AG04449 (cell line): ENCODE data around the gene PRSS2.

Source experiments
- CTCF ChIA-PET: fragments of 350-600 bp; formaldehyde crosslinking; extraction: SDS; loops from one replicate; lab custom pipeline; 2021; ENCODE audit warnings: antibody characterized with exemption; lab: Yijun Ruan, JAX
- POLR2A ChIA-PET: fragments of 400-600, 350-600 bp; formaldehyde crosslinking; extraction: SDS; loops from one replicate; lab custom pipeline; 2020; ENCODE audit warnings: antibody characterized with exemption, inconsistent platforms; lab: Yijun Ruan, JAX
- DNase-seq: peaks from one replicate; pipeline ENCODE4 v3.0.0-alpha.2; 2010; ENCODE audit warnings: low read depth, low spot score
- H3K4me3 ChIP-seq: 2 replicates; pipeline ENCODE4 v1.5.1; 2011; ENCODE audit warnings: low read depth, mild to moderate bottlenecking, control low read depth, low read length
- TF ChIP-seq, protein P1 (sequence below): IDR thresholded peaks from one replicate; pipeline ENCODE4 v1.5.1; 2011; ENCODE audit warnings: mild to moderate bottlenecking, moderate library complexity, low read length, control low read depth, inconsistent platforms; ENCODE audit not compliant: insufficient read depth; ENCODE audit errors: missing control alignments

PRSS2 gene

DNA sequence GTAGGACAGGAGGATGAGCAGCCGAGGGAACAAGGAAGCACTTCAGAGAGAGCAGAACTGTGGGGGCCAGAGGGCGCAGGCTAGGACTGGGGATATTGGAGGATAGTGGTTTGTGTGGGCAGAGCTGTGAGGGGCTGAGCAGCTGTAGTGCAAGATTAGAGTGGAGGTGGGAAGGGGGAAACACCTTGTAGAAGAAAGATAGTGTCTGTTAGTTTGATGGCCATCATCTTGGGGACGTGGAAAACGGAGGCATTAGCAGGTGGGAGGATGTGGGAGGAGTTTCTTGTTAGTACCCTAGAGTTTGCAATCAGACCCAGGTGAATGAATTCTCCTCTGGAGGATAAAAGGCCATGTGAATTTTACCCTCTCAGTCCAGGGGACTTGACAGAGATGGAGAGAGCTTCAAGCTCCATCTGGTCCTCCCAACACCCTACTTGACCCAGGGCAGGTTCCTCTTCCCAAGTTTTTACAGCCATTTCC, 34.0 kb downstream of the PRSS2 start:
- no peak overlapping the region for H3K4me3 ChIP-seq
- TF ChIP-seq, protein P1, sequence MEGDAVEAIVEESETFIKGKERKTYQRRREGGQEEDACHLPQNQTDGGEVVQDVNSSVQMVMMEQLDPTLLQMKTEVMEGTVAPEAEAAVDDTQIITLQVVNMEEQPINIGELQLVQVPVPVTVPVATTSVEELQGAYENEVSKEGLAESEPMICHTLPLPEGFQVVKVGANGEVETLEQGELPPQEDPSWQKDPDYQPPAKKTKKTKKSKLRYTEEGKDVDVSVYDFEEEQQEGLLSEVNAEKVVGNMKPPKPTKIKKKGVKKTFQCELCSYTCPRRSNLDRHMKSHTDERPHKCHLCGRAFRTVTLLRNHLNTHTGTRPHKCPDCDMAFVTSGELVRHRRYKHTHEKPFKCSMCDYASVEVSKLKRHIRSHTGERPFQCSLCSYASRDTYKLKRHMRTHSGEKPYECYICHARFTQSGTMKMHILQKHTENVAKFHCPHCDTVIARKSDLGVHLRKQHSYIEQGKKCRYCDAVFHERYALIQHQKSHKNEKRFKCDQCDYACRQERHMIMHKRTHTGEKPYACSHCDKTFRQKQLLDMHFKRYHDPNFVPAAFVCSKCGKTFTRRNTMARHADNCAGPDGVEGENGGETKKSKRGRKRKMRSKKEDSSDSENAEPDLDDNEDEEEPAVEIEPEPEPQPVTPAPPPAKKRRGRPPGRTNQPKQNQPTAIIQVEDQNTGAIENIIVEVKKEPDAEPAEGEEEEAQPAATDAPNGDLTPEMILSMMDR, result no peak
- POLR2A ChIA-PET, result no interaction called here
- CTCF ChIA-PET, result interaction anchor here (1.8 kb wide), 1 partner anchor 201 kb away, joined by 4 read pairs; no protein-coding TSS in a partner anchor
- DNase-seq, result no peak

- POLR2A ChIA-PET, result no interaction called here
- no peak overlapping the region for H3K4me3 ChIP-seq
- TF ChIP-seq, protein P1, result no peak
- CTCF ChIA-PET, result interaction anchor here (1.0 to 1.8 kb wide), 3 partner anchors 8 to 383 kb away, joined by 3 to 5 read pairs (median 4); no protein-coding TSS in a partner anchor
- no peak for DNase-seq
These were observed 34.7 kb downstream of the PRSS2 start for GRCh38 chr7:142805350-142806021.

DNA sequence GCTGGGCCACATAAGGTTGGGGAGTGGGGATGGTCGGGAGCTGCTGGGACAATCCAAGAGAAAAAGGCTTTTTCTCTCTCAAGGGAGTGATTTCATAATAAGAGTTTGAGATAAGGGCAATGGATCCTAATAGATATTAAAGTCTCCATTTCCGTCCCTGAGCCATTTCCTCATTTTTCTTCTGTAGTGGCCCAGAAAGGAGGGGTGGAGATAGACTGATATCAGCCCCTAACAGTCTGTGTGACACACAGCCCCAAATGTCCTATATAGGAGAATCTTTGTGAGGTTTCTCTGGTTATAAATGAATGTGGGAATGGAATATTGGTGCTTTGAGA, 35.2 kb downstream of the PRSS2 start:
- ChIA-PET CTCF (interaction anchor here (1.0 to 2.1 kb wide), 3 partner anchors 9 to 383 kb away, joined by 3 to 6 read pairs (median 5); no protein-coding TSS in a partner anchor), POLR2A (no interaction called here)
- TF ChIP-seq, protein P1, result no peak
- no peak for DNase-seq
- no peak overlapping the region for H3K4me3 ChIP-seq

DNA sequence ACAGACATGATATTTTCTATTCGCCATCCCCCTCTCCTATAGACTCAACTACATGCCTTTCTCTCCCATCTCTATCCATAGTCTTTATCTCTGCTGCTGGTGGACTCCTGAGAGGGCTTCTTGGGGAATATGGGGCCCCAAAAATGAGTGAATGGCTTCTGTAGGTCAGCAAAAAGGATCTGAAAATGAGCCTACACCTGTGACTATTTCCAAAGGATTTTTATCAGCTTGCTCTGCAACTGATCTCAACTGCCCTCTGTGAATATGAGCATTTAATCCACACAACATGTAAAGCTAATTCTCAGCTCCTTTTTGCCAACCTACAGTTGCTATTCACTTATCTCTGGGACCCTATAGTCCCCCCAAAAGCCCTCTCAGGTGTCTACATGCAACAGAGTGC, 36.2 kb downstream of the PRSS2 start:
- ChIA-PET POLR2A (no interaction called here), CTCF (interaction anchor here (1.1 to 7.8 kb wide), 5 partner anchors 9 to 272 kb away, joined by 3 to 90 read pairs (median 6); no protein-coding TSS in a partner anchor)
- no peak for DNase-seq
- TF ChIP-seq, protein P1, result no peak
- H3K4me3 ChIP-seq, result no peak overlapping the region

DNA sequence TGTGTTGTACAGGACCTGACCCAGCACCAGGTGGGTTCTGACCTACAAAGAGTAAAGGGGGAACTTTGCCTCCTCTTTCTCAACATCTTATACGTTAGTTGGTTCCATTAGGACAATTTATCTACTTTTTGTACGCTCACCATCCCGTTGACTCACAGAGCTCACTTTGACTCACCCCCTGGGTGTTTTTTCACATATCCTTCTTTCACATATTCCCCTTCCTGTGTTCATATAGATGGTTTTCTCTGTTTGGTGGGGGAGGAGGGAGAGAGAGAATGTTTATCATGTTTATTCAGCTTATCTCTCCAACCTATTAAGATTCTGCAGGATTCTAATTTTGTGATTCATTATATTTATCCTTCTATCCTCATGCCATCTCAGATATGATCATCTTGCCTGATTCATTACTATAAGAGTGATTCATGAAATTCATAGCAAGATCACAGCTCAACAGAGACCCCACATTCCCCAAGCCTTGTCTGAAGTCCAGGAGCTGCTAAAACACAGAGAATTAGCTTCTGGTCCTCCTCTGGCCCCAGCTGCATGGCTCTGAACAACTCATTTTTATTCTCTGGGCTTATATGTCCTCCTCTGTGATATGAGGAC, 37.2 kb downstream of the PRSS2 start:
- CTCF ChIA-PET, result interaction anchor here (0.6 to 7.8 kb wide), 9 partner anchors 8 to 1054 kb away, joined by 3 to 90 read pairs (median 3); no protein-coding TSS in a partner anchor
- DNase-seq, result no peak
- TF ChIP-seq, protein P1, result no peak
- POLR2A ChIA-PET, result interaction anchor here (0.9 kb wide), 1 partner anchor 25 kb away, joined by 4 read pairs; no protein-coding TSS in a partner anchor
- no peak overlapping the region for H3K4me3 ChIP-seq

GRCh38 chr7:142808461-142808801, 37.7 kb downstream of the PRSS2 start:
- CTCF ChIA-PET, result interaction anchor here (0.6 to 7.8 kb wide), 7 partner anchors 9 to 395 kb away, joined by 3 to 90 read pairs (median 3); no protein-coding TSS in a partner anchor
- POLR2A ChIA-PET, result interaction anchor here (0.9 kb wide), 1 partner anchor 25 kb away, joined by 4 read pairs; no protein-coding TSS in a partner anchor
- DNase-seq, result no peak

More at GRCh38 chr7:142808461-142808801, 37.7 kb downstream of the PRSS2 start:
- TF ChIP-seq, protein P1, result no peak
- no peak overlapping the region for H3K4me3 ChIP-seq
